Fibroblast of skin of abdomen (primary cell): Measurements from ENCODE around the gene SPATA3. TPM values are rescaled to one million over a fixed set of nuclear protein-coding genes. Genes with fewer than 3 reads are reported as not detected.
A peak's percentile ranks its signal among the peaks of the same experiment; 100 is the strongest.
"Not testable (repeated sequence)": the region's sequence is repeated elsewhere in the genome, so short reads cannot be mapped to it uniquely, and the experiment has no call there.

Experiments used
- DNase-seq: peaks from one replicate; pipeline ENCODE4 v3.0.0-alpha.2; 2013
- polyA plus RNA-seq, 2 experiments: library from polyadenylated mRNA; unstranded; fragments of 120-200 nt; gene quantifications; one replicate each; pipeline ENCODE4 v1.2.1, GENCODE V29; 2013; ENCODE audit not compliant: insufficient read length in 2 of 2

The SPATA3 gene
- not detected for polyA plus RNA-seq (2013, experiment 1 of 2; ENCODE audit: insufficient read length)
- not detected for polyA plus RNA-seq (2013, experiment 2 of 2; ENCODE audit: insufficient read length)

- no peak for DNase-seq
These were observed at the start of gene SPATA3 for GRCh38 chr2:230995821-230996220. Gene SPATA3 (plus strand): TSS chr2:230996121. CDS start chr2:230996234, 113 bp downstream.

GRCh38 chr2:230946429-230947234, 49.3 kb upstream of the SPATA3 start:
- DNase-seq, result no peak

DNA sequence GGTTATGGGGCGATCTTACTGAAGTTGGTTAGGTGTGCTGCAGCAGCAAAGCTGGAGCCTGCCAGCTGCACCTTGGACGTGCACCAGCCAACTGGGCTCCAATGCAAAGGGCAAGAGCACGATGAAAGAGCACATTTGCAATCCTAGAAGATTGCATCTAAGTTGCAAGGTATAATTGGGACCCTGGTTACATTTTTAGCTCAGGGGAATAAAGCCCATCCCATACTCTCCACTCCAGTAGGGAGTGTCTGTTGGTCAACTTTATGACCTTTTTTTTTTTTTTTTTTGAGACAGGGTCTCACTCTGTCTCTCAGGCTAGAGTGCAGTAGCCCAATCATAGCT, 48.7 kb upstream of the SPATA3 start:
- no peak for DNase-seq

- DNase-seq, result no peak
These were observed 48.0 kb upstream of the SPATA3 start for GRCh38 chr2:230947908-230948365.

- DNase-seq, result no peak
These were observed 45.7 kb upstream of the SPATA3 start for GRCh38 chr2:230949966-230950873.

GRCh38 chr2:230950874-230951339, 45.0 kb upstream of the SPATA3 start:
- DNase-seq, result no peak

DNA sequence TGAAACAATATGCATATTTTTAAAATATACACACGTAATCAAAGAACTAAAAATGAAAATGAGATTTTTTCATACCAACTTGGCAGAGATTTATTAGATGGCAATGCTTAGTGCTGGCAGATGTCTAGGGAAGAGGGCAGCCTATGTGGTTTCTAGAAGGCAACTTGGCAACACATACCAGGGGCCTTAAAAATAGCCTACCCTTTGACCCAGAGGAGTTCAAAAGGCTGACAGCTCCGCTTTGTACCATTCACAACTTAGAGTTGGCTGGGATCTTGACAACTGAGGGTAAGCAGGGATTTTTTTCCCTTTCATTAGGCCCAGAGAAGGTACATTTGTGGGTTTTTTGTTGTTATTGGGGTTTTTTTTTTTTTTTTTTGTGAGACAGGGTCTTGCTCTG, 44.5 kb upstream of the SPATA3 start:
- no peak for DNase-seq

DNA sequence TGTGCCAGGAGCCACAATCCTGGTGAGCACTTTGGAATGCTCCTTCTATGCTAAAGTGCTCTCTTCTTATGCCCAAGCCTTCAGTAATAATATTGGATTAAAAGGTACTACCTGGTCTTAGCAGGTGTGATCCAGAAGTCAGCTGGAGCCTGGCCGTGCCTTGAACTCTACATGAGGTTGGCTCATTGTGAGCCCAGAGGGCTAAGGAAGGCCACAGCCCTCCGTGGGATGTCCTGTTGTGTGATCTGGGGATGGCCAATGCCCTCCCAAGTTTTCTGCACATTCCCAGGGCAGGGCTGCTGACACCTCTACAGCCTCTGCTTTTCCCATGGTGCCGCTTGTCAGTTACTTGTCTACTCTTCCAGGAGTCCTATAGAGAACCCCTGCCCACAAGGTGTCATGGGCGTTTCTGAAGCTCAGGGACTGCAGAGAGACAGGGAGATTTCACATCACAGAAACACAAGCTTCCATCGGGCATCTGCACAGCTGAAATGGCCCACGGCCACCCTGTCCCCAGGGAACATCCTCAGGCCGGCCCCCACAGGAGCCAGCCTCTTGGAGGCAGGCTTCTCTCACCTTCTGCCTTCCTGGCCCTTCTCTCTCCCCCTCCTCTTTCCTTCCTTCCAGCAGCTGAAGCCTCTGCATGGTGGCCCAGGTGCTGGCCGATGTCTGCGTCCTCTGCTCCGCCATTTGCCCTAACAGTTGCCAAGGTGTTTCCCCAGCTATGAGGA, 43.5 kb upstream of the SPATA3 start:
- no peak for DNase-seq

DNA sequence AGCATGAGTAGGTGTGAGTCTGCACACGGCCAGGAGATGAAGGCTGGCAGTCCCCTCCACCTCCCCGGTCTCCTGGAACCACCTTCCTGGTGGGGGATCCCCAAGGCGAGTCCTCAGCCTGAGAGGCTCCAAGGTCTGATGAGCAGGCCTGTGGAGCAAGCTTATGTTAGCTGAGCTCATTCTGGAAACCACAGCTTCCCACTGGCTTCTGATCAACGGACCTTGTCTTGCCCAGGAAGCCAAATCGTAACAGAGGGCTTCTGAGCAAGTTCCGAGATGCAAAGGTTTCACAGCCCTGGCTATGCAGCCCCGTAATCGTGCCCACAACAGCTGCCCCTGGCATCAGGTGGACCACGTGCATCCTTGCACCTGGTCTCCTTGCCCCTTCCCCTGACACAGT, 42.1 kb upstream of the SPATA3 start:
- no peak for DNase-seq

GRCh38 chr2:230954746-230955145, 41.2 kb upstream of the SPATA3 start:
- no peak for DNase-seq

DNA sequence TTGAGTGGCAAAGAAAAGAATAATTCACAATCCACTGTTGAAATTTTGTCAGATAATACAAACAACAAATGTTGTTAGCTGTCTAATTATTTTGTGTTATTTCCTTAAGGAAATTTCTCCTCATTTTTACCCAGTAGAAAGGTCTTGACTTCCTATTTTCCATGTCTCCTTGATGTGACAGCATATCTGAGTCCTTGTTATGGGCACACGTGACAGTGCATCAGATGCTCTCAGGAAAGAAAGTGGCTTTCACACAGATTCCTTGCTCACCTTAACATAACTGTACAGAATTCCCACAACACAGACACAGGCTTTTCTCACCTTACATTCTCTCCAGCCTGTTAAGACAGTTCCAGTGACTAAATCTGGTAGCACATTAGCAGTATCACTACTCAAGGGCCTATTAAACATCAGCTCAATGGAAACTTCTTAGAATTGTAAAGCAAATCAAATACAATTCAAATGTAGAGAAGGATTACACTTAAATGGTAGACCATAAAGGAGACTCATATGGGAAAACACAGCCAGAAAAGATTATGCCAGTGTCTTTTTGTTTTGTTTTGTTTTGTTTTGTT, 40.7 kb upstream of the SPATA3 start:
- no peak for DNase-seq

GRCh38 chr2:230956827-230957755, 38.8 kb upstream of the SPATA3 start:
- DNase-seq, result peak; percentile 40

- DNase-seq, result no peak
These were observed 38.0 kb upstream of the SPATA3 start for GRCh38 chr2:230957756-230958391.

- no peak for DNase-seq
These were observed 36.8 kb upstream of the SPATA3 start for GRCh38 chr2:230958820-230959756.

- no peak for DNase-seq
These were observed 35.9 kb upstream of the SPATA3 start for GRCh38 chr2:230960026-230960425.

DNA sequence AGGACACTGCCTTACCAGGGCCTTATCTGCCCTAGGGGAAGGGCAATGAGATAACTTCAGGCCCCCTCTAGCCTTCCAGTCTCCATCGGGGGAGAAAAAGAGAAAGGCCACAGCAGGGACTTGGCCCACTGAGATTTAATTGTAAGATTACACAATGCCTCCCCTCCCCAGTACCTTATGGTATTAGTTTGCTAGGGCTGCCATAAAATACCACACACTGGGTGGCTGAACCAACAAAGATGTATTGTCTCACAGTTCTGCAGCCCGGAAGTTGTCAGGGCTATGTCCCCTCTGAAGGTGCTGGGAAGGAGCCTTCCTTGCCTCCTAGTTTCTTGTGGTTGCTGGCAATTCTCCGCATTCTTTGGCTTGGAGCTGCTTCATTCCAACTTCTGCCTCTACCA, 34.8 kb upstream of the SPATA3 start:
- peak; percentile 29 for DNase-seq

GRCh38 chr2:230964136-230964730, 31.7 kb upstream of the SPATA3 start:
- no peak for DNase-seq

DNA sequence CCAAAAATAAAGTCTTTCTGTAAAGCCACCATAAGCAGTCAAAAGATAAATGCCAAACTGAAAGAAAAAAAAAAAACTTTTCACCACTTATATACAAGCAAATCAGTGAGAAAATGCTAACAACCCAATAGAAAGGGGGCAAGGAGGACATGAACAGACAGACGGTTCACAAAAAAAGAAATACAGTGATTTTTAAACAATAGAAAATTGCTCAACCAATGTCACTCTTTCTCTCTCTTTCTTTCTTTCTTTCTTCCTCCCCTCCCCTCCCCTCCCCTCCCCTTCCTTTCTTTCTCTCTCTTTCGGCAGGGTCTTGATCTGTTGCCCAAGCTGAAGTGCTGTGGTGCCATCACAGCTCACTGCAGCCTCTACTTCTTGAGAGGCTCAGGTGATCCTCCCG, 28.8 kb upstream of the SPATA3 start:
- no peak for DNase-seq

DNA sequence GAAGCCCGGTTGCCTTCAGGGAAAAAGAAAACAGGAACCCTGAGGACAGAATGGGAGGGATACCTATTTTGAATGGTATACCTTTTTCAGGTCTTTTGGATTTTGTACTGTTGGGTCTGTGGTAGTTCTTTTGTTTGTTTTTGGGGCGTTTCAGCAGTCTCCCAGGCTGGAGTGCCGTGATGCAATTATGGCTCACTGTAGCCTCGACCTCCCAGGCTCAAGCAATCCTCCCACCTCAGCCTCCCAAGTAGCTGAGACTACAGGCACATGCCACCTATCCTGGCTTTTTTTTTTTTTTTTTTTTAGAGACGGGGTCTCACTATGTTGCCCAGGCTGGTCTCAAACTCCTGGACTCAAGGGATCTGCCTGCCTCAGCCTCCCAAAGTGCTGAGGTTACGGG, 27.6 kb upstream of the SPATA3 start:
- not testable (repeated sequence) for DNase-seq
